IMR-90 (cell line): ENCODE measurements around the gene NUMA1. TPM values are rescaled to one million over a fixed set of nuclear protein-coding genes. Genes with fewer than 3 reads are reported as not detected.

ENCODE experiments used
- ATAC-seq: fragments of 200-7000 bp; cut with Tn5 transposase; 2 replicates; pipeline ENCODE4 v1.9.1; 2020; ENCODE audit warnings: low read depth, mild to moderate bottlenecking, moderate library complexity
- BruUV-seq: library from RNA; stranded (reverse); fragments of 400-500 nt; replicated peaks from 2 replicates; lab custom pipeline; 2021; lab: Mats Ljungman, UMichigan
- CTCF ChIA-PET: fragments of 300-600 bp; formaldehyde crosslinking; extraction: SDS; loops from one replicate; lab custom pipeline; 2021; ENCODE audit warnings: antibody characterized with exemption; lab: Yijun Ruan, JAX
- POLR2A ChIA-PET: fragments of 300-600 bp; sonication (Branson Sonifier 250); formaldehyde crosslinking; loops from one replicate; lab custom pipeline; 2022; ENCODE audit warnings: antibody characterized with exemption; ENCODE audit not compliant: unreplicated experiment; lab: Charles Lee
- DNase-seq: peaks from one replicate; pipeline ENCODE4 v3.0.0; 2013
- H2AFZ ChIP-seq: replicated peaks from 2 replicates; pipeline ENCODE3; 2013; ENCODE audit warnings: low read length, mild to moderate bottlenecking; ENCODE audit not compliant: poor library complexity
- H2AK5ac ChIP-seq: 2 replicates; pipeline ENCODE4 v1.6.1; 2013; ENCODE audit warnings: low read depth, low read length, inconsistent platforms
- H2AK9ac ChIP-seq: replicated peaks from 2 replicates; pipeline ENCODE3; 2013; ENCODE audit warnings: mild to moderate bottlenecking, low read depth, low read length, moderate library complexity; ENCODE audit not compliant: poor library complexity
- H2BK120ac ChIP-seq: 2 replicates; pipeline ENCODE4 v1.6.1; 2013; ENCODE audit warnings: low read depth, low read length, inconsistent platforms
- H2BK15ac ChIP-seq: 3 replicates; pipeline ENCODE4 v1.6.1; 2013; ENCODE audit warnings: low read depth, low read length, inconsistent platforms
- H2BK20ac ChIP-seq: 2 replicates; pipeline ENCODE4 v1.6.1; 2013; ENCODE audit warnings: low read depth, mild to moderate bottlenecking, inconsistent platforms, low read length, moderate library complexity
- H2BK5ac ChIP-seq: 2 replicates; pipeline ENCODE4 v1.6.1; 2013; ENCODE audit warnings: mild to moderate bottlenecking, low read depth, low read length, inconsistent platforms; ENCODE audit not compliant: poor library complexity, severe bottlenecking
- H3K14ac ChIP-seq: replicated peaks from 2 replicates; pipeline ENCODE4 v1.6.1; 2013; ENCODE audit warnings: low read depth, low read length, inconsistent platforms
- H3K18ac ChIP-seq: 2 replicates; pipeline ENCODE4 v1.6.1; 2013; ENCODE audit warnings: low read depth, low read length, control low read depth
- H3K23ac ChIP-seq: 2 replicates; pipeline ENCODE4 v1.6.1; 2013; ENCODE audit warnings: low read depth, low read length, inconsistent platforms
- H3K27ac ChIP-seq: 2 replicates; pipeline ENCODE4 v1.5.1; 2013; ENCODE audit warnings: mild to moderate bottlenecking, control low read depth, low read length; ENCODE audit not compliant: insufficient read depth
- H3K27me3 ChIP-seq: 2 replicates; pipeline ENCODE4 v1.6.1; 2013; ENCODE audit warnings: low read length; ENCODE audit not compliant: control insufficient read depth, insufficient read depth
- H3K36me3 ChIP-seq: 2 replicates; pipeline ENCODE4 v1.6.1; 2013; ENCODE audit warnings: low read length, mixed read lengths; ENCODE audit not compliant: control insufficient read depth, insufficient read depth
- H3K4ac ChIP-seq: 2 replicates; pipeline ENCODE4 v1.6.1; 2013; ENCODE audit warnings: low read depth, low read length, inconsistent platforms
- H3K4me1 ChIP-seq: 2 replicates; pipeline ENCODE4 v1.6.1; 2013; ENCODE audit warnings: low read length, mixed read lengths; ENCODE audit not compliant: control insufficient read depth, insufficient read depth
- H3K4me2 ChIP-seq: 2 replicates; pipeline ENCODE4 v1.6.1; 2013; ENCODE audit warnings: low read depth, mild to moderate bottlenecking, control low read depth, low read length, moderate library complexity
- H3K4me3 ChIP-seq: 2 replicates; pipeline ENCODE4 v1.5.1; 2013; ENCODE audit warnings: low read depth, mild to moderate bottlenecking, control low read depth, low read length, moderate library complexity; ENCODE audit not compliant: insufficient read depth
- H3K56ac ChIP-seq: 2 replicates; pipeline ENCODE4 v1.6.1; 2013; ENCODE audit warnings: low read length, inconsistent platforms; ENCODE audit not compliant: insufficient read depth; ENCODE audit errors: extremely low read depth
- H3K79me1 ChIP-seq, 2 experiments: 2 replicates each; pipeline ENCODE4 v1.6.1; 2013; ENCODE audit warnings: low read length in 2 of 2, inconsistent platforms in 1 of 2, low read depth in 1 of 2
- H3K9ac ChIP-seq: 2 replicates; pipeline ENCODE4 v1.6.1; 2013; ENCODE audit warnings: low read depth, low read length, control low read depth
- H3K9me1 ChIP-seq: 2 replicates; pipeline ENCODE4 v1.6.1; 2013; ENCODE audit warnings: low read length, inconsistent platforms; ENCODE audit not compliant: insufficient read depth
- H3K9me3 ChIP-seq: 2 replicates; pipeline ENCODE4 v1.6.1; 2013; ENCODE audit warnings: low read length; ENCODE audit not compliant: control insufficient read depth, insufficient read depth
- H4K20me1 ChIP-seq: 2 replicates; pipeline ENCODE4 v1.6.1; 2013; ENCODE audit warnings: low read length, inconsistent platforms; ENCODE audit not compliant: insufficient read depth
- H4K5ac ChIP-seq: 2 replicates; pipeline ENCODE4 v1.6.1; 2013; ENCODE audit warnings: mild to moderate bottlenecking, low read depth, low read length, control low read depth
- H4K8ac ChIP-seq, 2 experiments: 2 replicates each; pipeline ENCODE4 v1.6.1; 2013; ENCODE audit warnings: low read depth in 2 of 2, low read length in 2 of 2, control low read depth in 1 of 2, inconsistent platforms in 1 of 2
- H4K91ac ChIP-seq: 2 replicates; pipeline ENCODE4 v1.6.1; 2013; ENCODE audit warnings: low read depth, low read length, inconsistent platforms; ENCODE audit not compliant: insufficient read depth
- BHLHE40 ChIP-seq: fragments of 150-350 bp; IDR thresholded peaks from 2 replicates; pipeline ENCODE4 v1.6.1; 2016; ENCODE audit warnings: mild to moderate bottlenecking, low read depth, low read length
- CEBPB ChIP-seq: IDR thresholded peaks from 2 replicates; pipeline ENCODE4 v1.6.1; 2012; ENCODE audit warnings: low read depth, low read length, improper control_type of control experiment
- CHD1 ChIP-seq: IDR thresholded peaks from 2 replicates; pipeline ENCODE4 v1.6.1; 2012; ENCODE audit warnings: low read depth, low read length, improper control_type of control experiment
- ELK1 ChIP-seq: fragments of 150-350 bp; IDR thresholded peaks from 2 replicates; pipeline ENCODE4 v1.6.1; 2016; ENCODE audit warnings: low read depth, mild to moderate bottlenecking, low read length, moderate library complexity, borderline replicate concordance
- MAFK ChIP-seq: IDR thresholded peaks from 2 replicates; pipeline ENCODE4 v1.6.1; 2012; ENCODE audit warnings: low read depth, low read length, improper control_type of control experiment
- MXI1 ChIP-seq: IDR thresholded peaks from 2 replicates; pipeline ENCODE4 v1.6.1; 2012; ENCODE audit warnings: low read depth, mild to moderate bottlenecking, low read length, moderate library complexity, borderline replicate concordance
- NFE2L2 ChIP-seq: fragments of 150-350 bp; IDR thresholded peaks from 2 replicates; pipeline ENCODE4 v1.6.1; 2016; ENCODE audit warnings: low read depth, mild to moderate bottlenecking, low read length
- POLR2A ChIP-seq: IDR thresholded peaks from 2 replicates; pipeline ENCODE4 v1.6.1; 2012; ENCODE audit warnings: mild to moderate bottlenecking, low read depth, low read length
- RAD21 ChIP-seq: IDR thresholded peaks from 2 replicates; pipeline ENCODE4 v1.6.1; 2012; ENCODE audit warnings: low read length, improper control_type of control experiment
- RCOR1 ChIP-seq: IDR thresholded peaks from 2 replicates; pipeline ENCODE4 v1.6.1; 2012; ENCODE audit warnings: mild to moderate bottlenecking, low read length, improper control_type of control experiment; ENCODE audit not compliant: insufficient replicate concordance
- RFX5 ChIP-seq: IDR thresholded peaks from 2 replicates; pipeline ENCODE4 v1.8.0; 2012; ENCODE audit warnings: low read depth, mild to moderate bottlenecking, low read length, moderate library complexity
- WGBS, 2 experiments: methylation state at CpG; one replicate each; pipeline versions ENCODE4 v1.1.5 to v1.1.7; 2013; ENCODE audit warnings: missing lambda C conversion rate in 2 of 2; ENCODE audit not compliant: insufficient read length in 1 of 2; ENCODE audit errors: extremely low coverage in 2 of 2; 5-methylcytosine and 5-hydroxymethylcytosine counted together
- dilution Hi-C: fragments of 300-500 bp; cut with HindIII; formaldehyde crosslinking; loops from one replicate; pipeline ENCODE4 v1.14.3; 2018; ENCODE audit warnings: low sequenced_read_pairs; ENCODE audit not compliant: unreplicated experiment
- in situ Hi-C: fragments of 300-500 bp; cut with MboI; formaldehyde crosslinking; loops from 3 replicates; pipeline ENCODE4 v1.14.3; 2019; ENCODE audit warnings: low sequenced_read_pairs, inconsistent platforms, mixed read lengths
- intact Hi-C: fragments of 100-400 bp; cut with micrococcal nuclease; formaldehyde crosslinking; loops from 2 replicates; pipeline ENCODE4 v1.10.0; 2022
- polyA plus RNA-seq, 3 experiments: library from polyadenylated mRNA; depleted of rRNA; stranded (reverse); fragments of >200 nt; gene quantifications; 2 replicates each; pipeline ENCODE4 v1.2.3, GENCODE V29; 2012; ENCODE audit warnings: low replicate concordance in 1 of 3
- total RNA-seq: library from RNA; depleted of rRNA; stranded (reverse); fragments of >200 nt; gene quantifications from 2 replicates; pipeline ENCODE4 v1.2.3, GENCODE V29; 2012

Gene NUMA1
- total and polyA plus RNA-seq, 2 of the 4 experiments (the other 2 are of a cell fraction) = 61.7 to 97.0 TPM

- H2AK5ac ChIP-seq = no peak overlapping the region
- POLR2A ChIA-PET = no interaction called here
- dilution Hi-C loops = no loop called here
Measured at GRCh38 chr11:72116019-72116755, 35.8 kb upstream of the NUMA1 start.

More at GRCh38 chr11:72116019-72116755, 35.8 kb upstream of the NUMA1 start:
- no peak overlapping the region for H3K4me3 ChIP-seq
- H3K18ac ChIP-seq = no peak overlapping the region
- H3K27ac ChIP-seq = no peak overlapping the region
- peak overlapping the region in 1 of 2 experiments; percentile 35; a peak in 1 of 4 replicates for H4K8ac ChIP-seq
- peak overlapping the region; percentile 38; the same call in 1 of the 2 replicates for H4K5ac ChIP-seq
- in situ Hi-C loops = no loop called here
- H3K79me1 ChIP-seq = peaks cover 0 to 15% of the 10 kb centered on the region in 2 experiments; a peak in 2 of 4 replicates
- 0 out of 2 replicates have a peak overlapping the region, but pooled peaks have one; percentile 29 for H3K14ac ChIP-seq
- peak overlapping the region; percentile 28 for H2AFZ ChIP-seq
- H2BK5ac ChIP-seq = no peak overlapping the region
- H3K9me3 ChIP-seq = no peaks in the 10 kb centered on the region
- peak overlapping the region; percentile 2 for H2AK9ac ChIP-seq
- no peaks in the 10 kb centered on the region for H4K20me1 ChIP-seq
- peaks cover 7% of the 10 kb centered on the region for H3K9me1 ChIP-seq
- no peak overlapping the region for H3K9ac ChIP-seq
- no TSS peak for BruUV-seq
- no peak overlapping the region for H3K23ac ChIP-seq
- H3K27me3 ChIP-seq = no peaks in the 10 kb centered on the region
- H2BK120ac ChIP-seq = 0 out of 2 replicates have a peak overlapping the region, but pooled peaks have one; percentile 6
- no peak for ATAC-seq
- intact Hi-C loops = no loop called here
- H4K91ac ChIP-seq = no peak overlapping the region
- H3K36me3 ChIP-seq = no peaks in the 10 kb centered on the region
- TF ChIP-seq CHD1 = no peak
- no peak for TF ChIP-seq POLR2A
- TF ChIP-seq BHLHE40 = no peak
- no peak for TF ChIP-seq CEBPB
- no peak for TF ChIP-seq RCOR1
- no peak for TF ChIP-seq MAFK
- TF ChIP-seq RAD21 = no peak
- TF ChIP-seq MXI1 = no peak
- TF ChIP-seq ELK1 = no peak
- no peak for TF ChIP-seq NFE2L2
- TF ChIP-seq RFX5 = no peak
- peak overlapping the region; percentile 41; the same call in 1 of the 2 replicates for H3K4ac ChIP-seq
- no peak overlapping the region for H3K56ac ChIP-seq
- H2BK15ac ChIP-seq = no peak overlapping the region
- no peak for DNase-seq
- H2BK20ac ChIP-seq = peak overlapping the region; percentile 41; the same call in 1 of the 2 replicates
- CTCF ChIA-PET = no interaction called here
- no peak overlapping the region for H3K4me2 ChIP-seq
- H3K4me1 ChIP-seq = peaks cover 6% of the 10 kb centered on the region; the same call in 1 of the 2 replicates
- 91% methylated on average over 5 of the region's 6 CpGs; no CpG with 5 or more reads in 1 of the 2 experiments for WGBS, 2 experiments
